PC-9 (cell line): ENCODE data around the gene TMA7.

Source experiments
- CTCF ChIP-seq: fragments of 200-600 bp; sonication (generic); conservative IDR thresholded peaks from 2 replicates; pipeline ENCODE4 v1.6.1; 2017; ENCODE audit warnings: mixed run types, antibody characterized with exemption, mild to moderate bottlenecking, moderate library complexity
- EZH2 ChIP-seq: fragments of 200-600 bp; sonication (generic); IDR thresholded peaks from 2 replicates; pipeline ENCODE4 v1.8.0; 2017; ENCODE audit warnings: antibody characterized with exemption, low read depth

GRCh38 chr3:48410205-48411040 lies 29.6 kb upstream of the TMA7 start:
- TF ChIP-seq CTCF = no peak
- TF ChIP-seq EZH2 = no peak
